SK-N-SH treated with all-trans-retinoic acid at 6 μM for 48 hours (cell line): Measurements from ENCODE around the gene TPM1.

Experiments
- ESRRG ChIP-seq: fragments of 250-450 bp; sonication (Bioruptor Pico); IDR thresholded peaks from 2 replicates; pipeline ENCODE4 v1.6.1; 2021; ENCODE audit warnings: mild to moderate bottlenecking
- OSR1 ChIP-seq: fragments of 250-450 bp; sonication (Bioruptor Pico); IDR thresholded peaks from 2 replicates; pipeline ENCODE4 v1.8.0; 2022; ENCODE audit warnings: moderate library complexity, mild to moderate bottlenecking, inconsistent platforms
- PATZ1 ChIP-seq: fragments of 250-450 bp; sonication (Bioruptor Pico); IDR thresholded peaks from 2 replicates; pipeline ENCODE4 v1.8.0; 2020; ENCODE audit warnings: mild to moderate bottlenecking, moderate library complexity, borderline replicate concordance
- ZFP3 ChIP-seq: fragments of 250-450 bp; sonication (Bioruptor Pico); IDR thresholded peaks from 2 replicates; pipeline ENCODE4 v1.5.0; 2020; ENCODE audit warnings: mild to moderate bottlenecking, moderate library complexity

- TF ChIP-seq ESRRG: no peak
- no peak for TF ChIP-seq OSR1 (CRISPR knock-in tag)
- no peak; the same call in 1 of the 2 replicates for TF ChIP-seq ZFP3 (CRISPR knock-in tag)
- TF ChIP-seq PATZ1: no peak
Measured at GRCh38 chr15:63041974-63042876, at the start of gene TPM1.
